Lower leg skin (tissue), 4 donors: ENCODE measurements around the gene RASA3. TPM values are rescaled to one million over a fixed set of nuclear protein-coding genes. Genes with fewer than 3 reads are reported as not detected.

Source experiments
- DNase-seq, 2 donors: peaks; one replicate each; pipeline ENCODE4 v3.0.0-alpha.2; 2019; ENCODE audit warnings: low spot score in 2 of 2
- H3K4me3 ChIP-seq: fragments of 200-600 bp; sonication (generic); 2 replicates; pipeline ENCODE4 v1.5.1; 2017; ENCODE audit warnings: mild to moderate bottlenecking, low read depth; ENCODE audit not compliant: poor library complexity, severe bottlenecking
- CTCF ChIP-seq, 3 donors: fragments of 450-650 bp; IDR thresholded peaks; one replicate each; pipeline ENCODE4 v1.5.1; 2016; ENCODE audit warnings: antibody characterized with exemption in 3 of 3, mild to moderate bottlenecking in 3 of 3, moderate library complexity in 2 of 3
- POLR2A ChIP-seq, 2 donors: fragments of 450-650 bp; IDR thresholded peaks; one replicate each; pipeline ENCODE4 v1.6.1; 2016 to 2017; ENCODE audit warnings: antibody characterized with exemption in 2 of 2, mild to moderate bottlenecking in 1 of 2, moderate library complexity in 1 of 2
- WGBS, 2 donors: methylation state at CpG; one replicate each; pipeline ENCODE4 v1.1.5; 2018; 5-methylcytosine and 5-hydroxymethylcytosine counted together
- intact Hi-C: fragments of 100-400 bp; cut with DNase I; formaldehyde crosslinking; loops from one replicate; pipeline ENCODE4 v1.15.0; 2023; ENCODE audit warnings: low total_unique reads
- total RNA-seq, 4 donors: library from RNA; depleted of rRNA; stranded (reverse); fragments of >200 nt; gene quantifications; one replicate each; pipeline ENCODE4 v1.1.0, GENCODE V29; 2016

Gene RASA3
- total RNA-seq, 4 donors from 2014 or later, result 12.9 to 30.5 (median 24.2) TPM

- H3K4me3 ChIP-seq, result no peak overlapping the region
- intact Hi-C loops, result no loop called here
- TF ChIP-seq POLR2A (IDR thresholded peaks at IDR 0.05) (no peak), CTCF (IDR thresholded peaks at IDR 0.05) (no peak)
- WGBS, 2 donors, result 92 to 93% methylated on average over 4 of the region's 4 CpGs
- DNase-seq, result peak in 1 of 2 donors; percentile 40
These were observed 36.9 kb downstream of the RASA3 start for GRCh38 chr13:114095486-114095885.

GRCh38 chr13:114093118-114093517 is 39.3 kb downstream of the RASA3 start:
- TF ChIP-seq POLR2A (IDR thresholded peaks at IDR 0.05) (no peak), CTCF (IDR thresholded peaks at IDR 0.05) (no peak)
- intact Hi-C loops, result no loop called here
- no peak overlapping the region for H3K4me3 ChIP-seq
- DNase-seq, result no peak

GRCh38 chr13:114092468-114092867 is 40.0 kb downstream of the RASA3 start:
- WGBS, 2 donors, result 95 to 97% methylated on average over 3 of the region's 3 CpGs

DNA sequence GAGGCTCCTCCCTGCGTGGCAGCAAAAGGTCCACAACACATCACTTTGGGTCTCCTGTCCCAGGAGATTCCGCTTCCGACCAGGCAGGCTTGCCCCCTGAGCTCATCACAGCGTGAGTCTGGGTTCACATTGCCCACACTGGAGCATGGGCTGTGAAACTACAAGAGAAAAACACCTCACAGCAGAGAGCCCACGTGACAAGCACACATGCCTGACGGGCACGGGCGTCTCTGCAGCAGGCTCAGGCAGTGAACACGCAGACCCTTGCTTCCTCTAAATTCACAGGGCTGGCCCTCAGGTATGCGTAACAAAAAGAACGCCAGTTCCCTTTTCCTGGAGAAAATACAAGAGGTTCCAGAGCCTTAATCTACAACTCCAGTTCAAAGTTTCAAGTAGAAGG is 41.9 kb downstream of the RASA3 start:
- TF ChIP-seq CTCF (IDR thresholded peaks at IDR 0.05), result no peak
- TF ChIP-seq POLR2A (IDR thresholded peaks at IDR 0.05), result no peak
- peak in 1 of 2 donors; percentile 54 for DNase-seq
- no peak overlapping the region for H3K4me3 ChIP-seq
- 77 to 80% methylated on average over 11 of the region's 11 CpGs for WGBS, 2 donors
- intact Hi-C loops, result no loop called here

More at GRCh38 chr13:114092468-114092867, 40.0 kb downstream of the RASA3 start:
- intact Hi-C loops, result no loop called here
- TF ChIP-seq POLR2A (IDR thresholded peaks at IDR 0.05) (no peak), CTCF (IDR thresholded peaks at IDR 0.05) (no peak)
- H3K4me3 ChIP-seq, result no peak overlapping the region
- DNase-seq, result no peak

DNA sequence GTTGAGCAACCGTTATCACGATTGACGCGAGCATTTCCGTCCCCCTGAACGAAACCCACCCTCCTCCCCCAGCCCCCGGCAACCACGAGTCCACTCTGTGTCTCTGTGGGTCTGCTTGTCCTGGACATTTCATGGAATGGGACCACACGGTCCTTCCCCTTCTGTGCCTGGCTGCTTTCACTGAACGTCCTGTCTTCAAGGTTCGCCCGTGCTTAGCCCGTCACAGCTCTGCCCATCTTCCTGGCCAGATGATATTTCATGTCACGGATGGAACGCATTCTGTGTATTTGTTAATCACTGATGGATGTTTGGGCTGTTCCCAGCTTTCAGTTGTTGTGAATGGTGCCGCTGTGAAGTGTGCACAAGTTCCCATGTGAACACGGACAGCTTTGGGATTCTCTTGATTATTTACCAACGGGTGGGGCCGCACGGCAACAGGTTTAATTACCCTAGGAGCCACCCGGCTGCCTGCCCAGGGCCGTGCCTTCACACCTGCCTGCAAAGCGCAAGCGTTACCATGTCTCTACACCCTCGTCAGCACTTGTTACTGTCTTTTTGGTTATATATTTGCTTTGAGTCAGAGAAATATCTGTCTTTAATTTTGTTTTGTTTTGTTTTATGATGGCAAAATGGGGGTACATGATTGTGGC is 42.5 kb downstream of the RASA3 start:
- TF ChIP-seq POLR2A (IDR thresholded peaks at IDR 0.05) (no peak), CTCF (IDR thresholded peaks at IDR 0.05) (no peak)
- peak in 1 of 2 donors; percentile 62 for DNase-seq
- H3K4me3 ChIP-seq, result no peak overlapping the region
- intact Hi-C loops, result no loop called here
- WGBS, 2 donors, result 75 to 82% methylated on average over 25 of the region's 25 CpGs

GRCh38 chr13:114089341-114089740 is 43.1 kb downstream of the RASA3 start:
- peak in 1 of 2 donors; percentile 54 for DNase-seq
- 40 to 67% methylated on average over 15 of the region's 15 CpGs for WGBS, 2 donors
- TF ChIP-seq CTCF (IDR thresholded peaks at IDR 0.05) (no peak), POLR2A (IDR thresholded peaks at IDR 0.05) (no peak)
- no peak overlapping the region for H3K4me3 ChIP-seq
- intact Hi-C loops, result no loop called here
